Activated T-cell treated with anti-CD3 and anti-CD28 coated beads, Interleukin-2, amount 50 U/mL, for 24 hours (primary cell): ENCODE measurements around the gene MSI2.

Source experiments
- DNase-seq: peaks from one replicate; pipeline ENCODE4 v3.0.0-alpha.2; 2020
- H3K27ac Mint-ChIP-seq: 2 replicates; pipeline ENCODE4 v1.8.0; 2020; ENCODE audit warnings: mild to moderate bottlenecking, mixed read lengths
- H3K27me3 Mint-ChIP-seq: 2 replicates; pipeline ENCODE4 v1.8.0; 2020; ENCODE audit warnings: mixed read lengths
- H3K36me3 Mint-ChIP-seq: 2 replicates; pipeline ENCODE4 v1.8.0; 2020; ENCODE audit warnings: low read depth, mixed read lengths
- H3K4me1 Mint-ChIP-seq: 2 replicates; pipeline ENCODE4 v1.8.0; 2020; ENCODE audit warnings: low read depth, mixed read lengths
- H3K4me3 Mint-ChIP-seq: 2 replicates; pipeline ENCODE4 v1.8.0; 2020; ENCODE audit warnings: mild to moderate bottlenecking, moderate library complexity, mixed read lengths
- H3K9me3 Mint-ChIP-seq: 2 replicates; pipeline ENCODE4 v1.8.0; 2020; ENCODE audit warnings: mixed read lengths

The MSI2 gene

GRCh38 chr17:57451643-57452042 is 195.3 kb downstream of the MSI2 start:
- peak overlapping the region; percentile 61 for H3K27ac Mint-ChIP-seq
- no peaks in the 10 kb centered on the region for H3K9me3 Mint-ChIP-seq
- no peak overlapping the region for H3K4me3 Mint-ChIP-seq
- no peak for DNase-seq
- H3K27me3 Mint-ChIP-seq, result no peaks in the 10 kb centered on the region
- H3K4me1 Mint-ChIP-seq, result peaks cover 76% of the 10 kb centered on the region
- H3K36me3 Mint-ChIP-seq, result peaks cover 26% of the 10 kb centered on the region

- Mint-ChIP-seq H3K36me3 (peaks cover 26% of the 10 kb centered on the region), H3K4me1 (peaks cover 73% of the 10 kb centered on the region), H3K27ac (no peak overlapping the region), H3K27me3 (no peaks in the 10 kb centered on the region), H3K9me3 (no peaks in the 10 kb centered on the region), H3K4me3 (no peak overlapping the region)
- no peak for DNase-seq
Measured at GRCh38 chr17:57453841-57454425, 197.6 kb downstream of the MSI2 start.

GRCh38 chr17:57454729-57455062 is 198.4 kb downstream of the MSI2 start:
- Mint-ChIP-seq H3K4me3 (peak overlapping the region; percentile 51), H3K4me1 (peaks cover 76% of the 10 kb centered on the region), H3K27ac (peak overlapping the region; percentile 88), H3K27me3 (no peaks in the 10 kb centered on the region), H3K36me3 (peaks cover 26% of the 10 kb centered on the region), H3K9me3 (no peaks in the 10 kb centered on the region)
- no peak for DNase-seq

GRCh38 chr17:57455063-57455914 is 199.0 kb downstream of the MSI2 start:
- Mint-ChIP-seq H3K36me3 (peaks cover 26% of the 10 kb centered on the region), H3K9me3 (no peaks in the 10 kb centered on the region), H3K4me1 (peaks cover 78% of the 10 kb centered on the region), H3K27me3 (no peaks in the 10 kb centered on the region), H3K27ac (peak overlapping the region; percentile 88), H3K4me3 (peak overlapping the region; percentile 51)
- peak; percentile 57 for DNase-seq

- H3K4me1 Mint-ChIP-seq, result peaks cover 80% of the 10 kb centered on the region
- DNase-seq, result no peak
- H3K4me3 Mint-ChIP-seq, result no peak overlapping the region
- H3K9me3 Mint-ChIP-seq, result no peaks in the 10 kb centered on the region
- no peaks in the 10 kb centered on the region for H3K27me3 Mint-ChIP-seq
- H3K27ac Mint-ChIP-seq, result no peak overlapping the region
- peaks cover 21% of the 10 kb centered on the region for H3K36me3 Mint-ChIP-seq
Measured at GRCh38 chr17:57456622-57457021, 200.3 kb downstream of the MSI2 start.

- H3K27ac Mint-ChIP-seq, result no peak overlapping the region
- no peak for DNase-seq
- H3K36me3 Mint-ChIP-seq, result peaks cover 21% of the 10 kb centered on the region
- H3K9me3 Mint-ChIP-seq, result no peaks in the 10 kb centered on the region
- no peaks in the 10 kb centered on the region for H3K27me3 Mint-ChIP-seq
- H3K4me1 Mint-ChIP-seq, result peaks cover 81% of the 10 kb centered on the region
- no peak overlapping the region for H3K4me3 Mint-ChIP-seq
Measured at GRCh38 chr17:57457188-57457587, 200.9 kb downstream of the MSI2 start.

GRCh38 chr17:57458718-57459285 is 202.5 kb downstream of the MSI2 start:
- peaks cover 83% of the 10 kb centered on the region for H3K4me1 Mint-ChIP-seq

GRCh38 chr17:57459286-57459915 is 203.1 kb downstream of the MSI2 start:
- no peaks in the 10 kb centered on the region for H3K9me3 Mint-ChIP-seq
- H3K4me3 Mint-ChIP-seq, result peak overlapping the region; percentile 8
- no peaks in the 10 kb centered on the region for H3K27me3 Mint-ChIP-seq
- H3K4me1 Mint-ChIP-seq, result peaks cover 83% of the 10 kb centered on the region
- no peak for DNase-seq
- H3K27ac Mint-ChIP-seq, result peak overlapping the region; percentile 94
- peaks cover 19% of the 10 kb centered on the region for H3K36me3 Mint-ChIP-seq

More at GRCh38 chr17:57458718-57459285, 202.5 kb downstream of the MSI2 start:
- Mint-ChIP-seq H3K36me3 (peaks cover 19% of the 10 kb centered on the region), H3K9me3 (no peaks in the 10 kb centered on the region), H3K4me3 (no peak overlapping the region), H3K27ac (peak overlapping the region; percentile 94), H3K27me3 (no peaks in the 10 kb centered on the region)
- no peak for DNase-seq

- peaks cover 79% of the 10 kb centered on the region for H3K4me1 Mint-ChIP-seq
- peak overlapping the region; percentile 97 for H3K27ac Mint-ChIP-seq
- peak; percentile 54 for DNase-seq
- no peaks in the 10 kb centered on the region for H3K9me3 Mint-ChIP-seq
- H3K4me3 Mint-ChIP-seq, result peak overlapping the region; percentile 28
- peaks cover 13% of the 10 kb centered on the region for H3K36me3 Mint-ChIP-seq
- H3K27me3 Mint-ChIP-seq, result no peaks in the 10 kb centered on the region
Measured at GRCh38 chr17:57461082-57461481, 204.8 kb downstream of the MSI2 start.

GRCh38 chr17:57462007-57462579 is 205.8 kb downstream of the MSI2 start:
- H3K9me3 Mint-ChIP-seq, result no peaks in the 10 kb centered on the region
- H3K27ac Mint-ChIP-seq, result peak overlapping the region; percentile 97
- no peaks in the 10 kb centered on the region for H3K27me3 Mint-ChIP-seq
- H3K4me3 Mint-ChIP-seq, result peak overlapping the region; percentile 57
- H3K4me1 Mint-ChIP-seq, result peaks cover 73% of the 10 kb centered on the region
- no peak for DNase-seq
- peaks cover 12% of the 10 kb centered on the region for H3K36me3 Mint-ChIP-seq

GRCh38 chr17:57463103-57463885 is 207.0 kb downstream of the MSI2 start:
- Mint-ChIP-seq H3K36me3 (peaks cover 12% of the 10 kb centered on the region), H3K27ac (peak overlapping the region; percentile 97), H3K27me3 (no peaks in the 10 kb centered on the region), H3K9me3 (no peaks in the 10 kb centered on the region), H3K4me1 (peaks cover 78% of the 10 kb centered on the region), H3K4me3 (peak overlapping the region; percentile 57)
- peak; percentile 87 for DNase-seq

- Mint-ChIP-seq H3K4me3 (no peak overlapping the region), H3K36me3 (peaks cover 12% of the 10 kb centered on the region), H3K27me3 (no peaks in the 10 kb centered on the region), H3K9me3 (no peaks in the 10 kb centered on the region), H3K4me1 (peaks cover 77% of the 10 kb centered on the region), H3K27ac (peak overlapping the region; percentile 97)
- no peak for DNase-seq
Measured at GRCh38 chr17:57464191-57464864, 208.0 kb downstream of the MSI2 start.

- H3K9me3 Mint-ChIP-seq, result no peaks in the 10 kb centered on the region
- no peak for DNase-seq
- H3K27me3 Mint-ChIP-seq, result no peaks in the 10 kb centered on the region
- H3K4me1 Mint-ChIP-seq, result peaks cover 72% of the 10 kb centered on the region
- peak overlapping the region; percentile 66 for H3K27ac Mint-ChIP-seq
- peaks cover 12% of the 10 kb centered on the region for H3K36me3 Mint-ChIP-seq
- H3K4me3 Mint-ChIP-seq, result no peak overlapping the region
Measured at GRCh38 chr17:57465610-57466009, 209.3 kb downstream of the MSI2 start.
